Keratinocyte (primary cell): Measurements from ENCODE around the gene CEPT1. TPM values are rescaled to one million over a fixed set of nuclear protein-coding genes. Genes with fewer than 3 reads are reported as not detected.

Experiments
- DNase-seq: peaks from one replicate; pipeline ENCODE4 v3.0.0-alpha.2; 2011; ENCODE audit warnings: low read depth, missing footprints, low spot score
- FAIRE-seq: peaks from 2 replicates; lab custom pipeline; 2011; peaks lifted over from hg19 to GRCh38; lab: Jason Lieb, UNC
- H2AFZ ChIP-seq: 2 replicates; pipeline ENCODE4 v1.6.0; 2012; ENCODE audit warnings: low read length, control low read depth, inconsistent platforms; ENCODE audit not compliant: control insufficient read depth
- H3K27ac ChIP-seq: 2 replicates; pipeline ENCODE4 v1.5.1; 2011; ENCODE audit warnings: low read length; ENCODE audit not compliant: control insufficient read depth, insufficient read depth
- H3K27me3 ChIP-seq: 3 replicates; pipeline ENCODE4 v1.6.0; 2011; ENCODE audit warnings: low read length; ENCODE audit not compliant: control insufficient read depth, insufficient read depth; ENCODE audit errors: extremely low read depth
- H3K36me3 ChIP-seq, 2 experiments: 2 replicates in 1 of 2; 3 replicates in 1 of 2; pipeline ENCODE4 v1.5.1; 2011; ENCODE audit warnings: low read length in 2 of 2, mild to moderate bottlenecking in 1 of 2; ENCODE audit not compliant: control insufficient read depth in 2 of 2, insufficient read depth in 2 of 2; ENCODE audit errors: extremely low read depth in 1 of 2
- H3K4me1 ChIP-seq: 3 replicates; pipeline ENCODE4 v1.5.1; 2011; ENCODE audit warnings: low read length; ENCODE audit not compliant: control insufficient read depth, insufficient read depth; ENCODE audit errors: extremely low read depth
- H3K4me2 ChIP-seq: 3 replicates; pipeline ENCODE4 v1.6.0; 2011; ENCODE audit warnings: low read depth, low read length; ENCODE audit not compliant: control insufficient read depth, insufficient read depth; ENCODE audit errors: extremely low read depth
- H3K4me3 ChIP-seq, 3 experiments: fragments of 200-600 bp in 1 of 3; sonication (generic) in 1 of 3; 2 replicates in 2 of 3; 3 replicates in 1 of 3; pipeline ENCODE4 v1.5.1; 2011 to 2016; ENCODE audit warnings: low read length in 3 of 3, mild to moderate bottlenecking in 3 of 3, control low read depth in 2 of 3, inconsistent platforms in 1 of 3, low read depth in 1 of 3, mixed read lengths in 1 of 3, mixed run types in 1 of 3, moderate library complexity in 1 of 3; ENCODE audit not compliant: control insufficient read depth in 2 of 3, insufficient read depth in 2 of 3; ENCODE audit errors: extremely low read depth in 1 of 3
- H3K79me2 ChIP-seq: 2 replicates; pipeline ENCODE4 v1.6.0; 2012; ENCODE audit warnings: low read length; ENCODE audit not compliant: control insufficient read depth, insufficient read depth
- H3K9ac ChIP-seq: 3 replicates; pipeline ENCODE4 v1.6.0; 2011; ENCODE audit warnings: low read length; ENCODE audit not compliant: control insufficient read depth, insufficient read depth; ENCODE audit errors: extremely low read depth
- H3K9me1 ChIP-seq: 3 replicates; pipeline ENCODE4 v1.6.0; 2011; ENCODE audit warnings: low read length; ENCODE audit not compliant: control insufficient read depth, insufficient read depth; ENCODE audit errors: extremely low read depth
- H3K9me3 ChIP-seq: 2 replicates; pipeline ENCODE4 v1.5.1; 2012; ENCODE audit warnings: low read depth, low read length; ENCODE audit not compliant: control insufficient read depth
- H4K20me1 ChIP-seq: 3 replicates; pipeline ENCODE4 v1.6.0; 2011; ENCODE audit warnings: low read length; ENCODE audit not compliant: control insufficient read depth, insufficient read depth; ENCODE audit errors: extremely low read depth
- CTCF ChIP-seq, 3 experiments: IDR thresholded peaks in 1 of 3; conservative IDR thresholded peaks in 1 of 3; optimal IDR thresholded peaks in 1 of 3; 2 replicates in 2 of 3; 3 replicates in 1 of 3; pipeline versions ENCODE3 to v1.5.1; 2011; ENCODE audit warnings: low read length in 3 of 3, mild to moderate bottlenecking in 3 of 3, moderate library complexity in 2 of 3, control low read depth in 1 of 3, inconsistent platforms in 1 of 3; ENCODE audit not compliant: insufficient read depth in 2 of 3; ENCODE audit errors: extremely low read depth in 1 of 3
- EZH2 ChIP-seq: IDR thresholded peaks from one replicate; pipeline ENCODE4 v1.6.1; 2012; ENCODE audit warnings: inconsistent platforms, mild to moderate bottlenecking, low read length, moderate library complexity
- dilution Hi-C: fragments of 300-500 bp; cut with MboI; formaldehyde crosslinking; loops from one replicate; pipeline ENCODE4 v1.7.0; 2020; ENCODE audit warnings: low sequenced_read_pairs; ENCODE audit not compliant: extremely low pct_ligation_motif_present
- polyA plus RNA-seq, 5 experiments: library from polyadenylated mRNA; depleted of rRNA in 3 of 5; stranded (reverse) in 3 of 5; stranded (forward) in 1 of 5; unstranded in 1 of 5; fragments of >200 nt; gene quantifications; 1 replicate in 1 of 5; 2 replicates in 3 of 5; 3 replicates in 1 of 5; pipeline versions ENCODE4 v1.2.1 to v1.2.3, GENCODE V29; 2011 to 2012; ENCODE audit warnings: missing spikeins in 2 of 5, low read depth in 1 of 5, low replicate concordance in 1 of 5

CEPT1 gene
- polyA plus RNA-seq, 1 donor (not counting 4 experiments of a cell fraction or from before 2014, with no cell fraction given), result 65.2 TPM

- Histone ChIP-seq H3K79me2 (no peaks in the 10 kb centered on the region), H3K9me3 (no peaks in the 10 kb centered on the region), H3K27ac (no peak overlapping the region), H4K20me1 (no peaks in the 10 kb centered on the region), H3K4me2 (no peak overlapping the region), H3K4me3 (no peak overlapping the region), H3K9me1 (no peaks in the 10 kb centered on the region), H3K27me3 (no peaks in the 10 kb centered on the region), H2AFZ (no peak overlapping the region), H3K36me3 (no peaks in the 10 kb centered on the region), H3K9ac (no peak overlapping the region), H3K4me1 (peaks cover 40% of the 10 kb centered on the region)
- TF ChIP-seq CTCF (optimal IDR thresholded peaks at IDR 0.05 in 1 of 3, IDR thresholded peaks at IDR 0.05 in 1 of 3, conservative IDR thresholded peaks at IDR 0.05 in 1 of 3; ENCODE audit: extremely low read depth in 1 of 3, insufficient read depth in 2 of 3, low read length in 3 of 3), result no peak
- TF ChIP-seq EZH2, result no peak
- dilution Hi-C loops, result no loop called here
- DNase-seq (no peak), FAIRE-seq (no peak)
These were observed 73.4 kb downstream of the CEPT1 start for GRCh38 chr1:111213412-111213811.

- H3K27ac ChIP-seq, result peak overlapping the region; percentile 52
- TF ChIP-seq CTCF (optimal IDR thresholded peaks at IDR 0.05 in 1 of 3, IDR thresholded peaks at IDR 0.05 in 1 of 3, conservative IDR thresholded peaks at IDR 0.05 in 1 of 3; ENCODE audit: extremely low read depth in 1 of 3, insufficient read depth in 2 of 3, low read length in 3 of 3) (no peak), EZH2 (no peak)
- no peaks in the 10 kb centered on the region for H3K27me3 ChIP-seq
- no peaks in the 10 kb centered on the region for H4K20me1 ChIP-seq
- H3K9ac ChIP-seq, result no peak overlapping the region
- no peaks in the 10 kb centered on the region for H3K36me3 ChIP-seq
- H3K4me1 ChIP-seq, result peaks cover 34% of the 10 kb centered on the region
- H3K9me3 ChIP-seq, result no peaks in the 10 kb centered on the region
- H3K4me2 ChIP-seq, result no peak overlapping the region
- peak; percentile 90 for FAIRE-seq
- no peak overlapping the region for H3K4me3 ChIP-seq
- no peak overlapping the region for H2AFZ ChIP-seq
- dilution Hi-C loops, result no loop called here
- H3K79me2 ChIP-seq, result no peaks in the 10 kb centered on the region
- H3K9me1 ChIP-seq, result no peaks in the 10 kb centered on the region
- DNase-seq, result no peak
These were observed 74.2 kb downstream of the CEPT1 start for GRCh38 chr1:111214074-111214801.
